SK-N-SH treated with all-trans-retinoic acid at 6 μM for 48 hours (cell line): ENCODE results near the gene MB21D2.

Experiments
- BACH2 ChIP-seq: fragments of 250-450 bp; sonication (Bioruptor Pico); IDR thresholded peaks from 2 replicates; pipeline ENCODE4 v1.9.0; 2021; ENCODE audit warnings: mild to moderate bottlenecking, borderline replicate concordance
- TF ChIP-seq, protein P1 (sequence below): fragments of 250-450 bp; sonication (Bioruptor Pico); IDR thresholded peaks from 2 replicates; pipeline ENCODE4 v1.5.1; 2020; ENCODE audit warnings: low read depth, mild to moderate bottlenecking, moderate library complexity

DNA sequence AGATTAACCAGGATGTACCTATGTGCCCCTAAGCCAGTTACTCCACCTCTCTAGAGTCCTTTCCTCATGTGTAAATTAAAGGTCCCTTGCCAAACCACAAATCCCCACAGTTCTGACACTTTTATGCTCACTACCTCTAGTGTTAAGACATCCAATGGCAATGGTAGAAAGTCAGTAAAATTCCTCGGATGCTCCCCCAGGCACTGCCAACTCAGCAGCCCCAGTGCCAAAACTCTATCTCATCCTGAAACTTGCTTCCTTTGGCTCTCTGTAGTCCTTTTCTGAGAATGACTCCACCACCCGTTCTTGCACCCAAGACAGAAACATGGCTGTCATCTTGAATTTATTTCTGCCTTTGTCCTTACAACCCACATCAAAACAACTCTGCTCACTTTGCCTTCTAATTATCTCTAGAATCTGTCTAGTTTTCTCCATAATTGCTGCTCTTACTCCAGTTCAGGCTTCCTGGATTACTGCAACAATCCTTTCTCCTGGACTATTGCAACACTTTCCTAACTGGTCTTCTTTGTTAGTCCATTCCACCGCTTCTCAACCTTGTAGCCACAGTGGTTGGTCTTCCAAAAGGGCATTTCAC is 41.6 kb downstream of the MB21D2 start:
- no peak for TF ChIP-seq BACH2 (CRISPR knock-in tag)
- TF ChIP-seq, protein P1, sequence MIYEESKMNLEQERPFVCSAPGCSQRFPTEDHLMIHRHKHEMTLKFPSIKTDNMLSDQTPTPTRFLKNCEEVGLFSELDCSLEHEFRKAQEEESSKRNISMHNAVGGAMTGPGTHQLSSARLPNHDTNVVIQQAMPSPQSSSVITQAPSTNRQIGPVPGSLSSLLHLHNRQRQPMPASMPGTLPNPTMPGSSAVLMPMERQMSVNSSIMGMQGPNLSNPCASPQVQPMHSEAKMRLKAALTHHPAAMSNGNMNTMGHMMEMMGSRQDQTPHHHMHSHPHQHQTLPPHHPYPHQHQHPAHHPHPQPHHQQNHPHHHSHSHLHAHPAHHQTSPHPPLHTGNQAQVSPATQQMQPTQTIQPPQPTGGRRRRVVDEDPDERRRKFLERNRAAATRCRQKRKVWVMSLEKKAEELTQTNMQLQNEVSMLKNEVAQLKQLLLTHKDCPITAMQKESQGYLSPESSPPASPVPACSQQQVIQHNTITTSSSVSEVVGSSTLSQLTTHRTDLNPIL (CRISPR knock-in tag), result no peak
